Fibroblast of pulmonary artery (primary cell): Measurements from ENCODE around the gene DUSP10.

Experiments used
- DNase-seq: peaks from one replicate; pipeline ENCODE4 v3.0.0-alpha.2; 2010; ENCODE audit warnings: low read depth
- H3K4me3 ChIP-seq: replicated peaks from 2 replicates; pipeline ENCODE4 v1.5.1; 2011; ENCODE audit warnings: low read depth, mild to moderate bottlenecking, control low read depth, low read length, moderate library complexity
- TF ChIP-seq, protein P1 (sequence below): IDR thresholded peaks from 2 replicates; pipeline ENCODE4 v1.5.1; 2011; ENCODE audit warnings: mild to moderate bottlenecking, control low read depth, low read length, inconsistent platforms; ENCODE audit errors: missing control alignments

Gene DUSP10

GRCh38 chr1:221735999-221736398 is 5.9 kb downstream of the DUSP10 start:
- TF ChIP-seq, protein P1, sequence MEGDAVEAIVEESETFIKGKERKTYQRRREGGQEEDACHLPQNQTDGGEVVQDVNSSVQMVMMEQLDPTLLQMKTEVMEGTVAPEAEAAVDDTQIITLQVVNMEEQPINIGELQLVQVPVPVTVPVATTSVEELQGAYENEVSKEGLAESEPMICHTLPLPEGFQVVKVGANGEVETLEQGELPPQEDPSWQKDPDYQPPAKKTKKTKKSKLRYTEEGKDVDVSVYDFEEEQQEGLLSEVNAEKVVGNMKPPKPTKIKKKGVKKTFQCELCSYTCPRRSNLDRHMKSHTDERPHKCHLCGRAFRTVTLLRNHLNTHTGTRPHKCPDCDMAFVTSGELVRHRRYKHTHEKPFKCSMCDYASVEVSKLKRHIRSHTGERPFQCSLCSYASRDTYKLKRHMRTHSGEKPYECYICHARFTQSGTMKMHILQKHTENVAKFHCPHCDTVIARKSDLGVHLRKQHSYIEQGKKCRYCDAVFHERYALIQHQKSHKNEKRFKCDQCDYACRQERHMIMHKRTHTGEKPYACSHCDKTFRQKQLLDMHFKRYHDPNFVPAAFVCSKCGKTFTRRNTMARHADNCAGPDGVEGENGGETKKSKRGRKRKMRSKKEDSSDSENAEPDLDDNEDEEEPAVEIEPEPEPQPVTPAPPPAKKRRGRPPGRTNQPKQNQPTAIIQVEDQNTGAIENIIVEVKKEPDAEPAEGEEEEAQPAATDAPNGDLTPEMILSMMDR, result no peak
- no peak for DNase-seq
- H3K4me3 ChIP-seq, result no peak overlapping the region

DNA sequence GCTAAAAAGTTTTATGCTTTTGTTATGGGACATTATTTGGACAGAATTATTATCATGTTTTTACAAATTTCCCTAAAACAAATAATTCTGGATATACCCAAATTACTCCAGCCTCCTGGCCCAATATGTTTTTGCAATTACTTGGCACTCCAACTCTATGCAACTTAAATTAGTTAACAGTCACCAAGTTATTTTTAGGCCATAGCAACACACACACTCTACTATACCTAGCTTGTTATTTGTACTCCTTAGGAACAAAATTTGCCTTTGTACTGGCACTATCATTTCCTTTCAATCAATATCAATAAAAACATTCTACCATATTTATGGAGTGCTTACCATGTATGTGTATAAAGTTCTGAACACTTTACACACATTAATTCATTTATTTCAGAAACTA is 7.7 kb downstream of the DUSP10 start:
- no peak overlapping the region for H3K4me3 ChIP-seq

GRCh38 chr1:221732052-221732451 is 9.8 kb downstream of the DUSP10 start:
- TF ChIP-seq, protein P1, result no peak
- no peak overlapping the region for H3K4me3 ChIP-seq
- no peak for DNase-seq

More for the DNA sequence above, 7.7 kb downstream of the DUSP10 start:
- no peak for DNase-seq
- TF ChIP-seq, protein P1, result no peak

DNA sequence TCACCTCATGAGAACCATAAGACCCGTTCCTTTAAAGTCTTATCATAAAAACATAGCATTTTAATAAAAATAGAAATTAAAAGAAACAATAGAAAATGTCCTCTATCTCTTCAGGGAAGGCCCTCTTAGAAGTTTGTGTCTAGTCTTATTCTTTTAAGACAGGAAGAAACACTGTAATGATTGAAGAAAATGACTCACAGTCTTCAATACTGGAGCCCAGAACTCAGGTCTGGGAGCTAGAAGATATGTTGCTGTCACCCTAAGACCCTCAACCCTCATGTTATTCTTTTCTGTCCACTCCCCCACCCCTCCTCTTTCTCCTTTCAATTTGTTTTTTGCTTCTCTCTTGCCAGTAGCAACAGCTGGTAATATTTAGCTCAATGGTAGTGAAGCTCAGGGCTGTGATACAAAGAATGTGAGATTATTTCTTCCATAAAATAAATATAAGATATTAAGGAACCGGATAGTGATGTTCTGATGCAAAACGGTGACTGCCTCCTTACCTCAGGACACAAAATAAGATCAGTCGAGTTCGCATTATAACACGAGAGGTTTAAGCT is 12.0 kb downstream of the DUSP10 start:
- H3K4me3 ChIP-seq, result no peak overlapping the region
- TF ChIP-seq, protein P1, result no peak
- no peak for DNase-seq

GRCh38 chr1:221728037-221728505 is 13.8 kb downstream of the DUSP10 start:
- TF ChIP-seq, protein P1, result no peak
- no peak overlapping the region for H3K4me3 ChIP-seq
- DNase-seq, result no peak

GRCh38 chr1:221727146-221728036 is 14.5 kb downstream of the DUSP10 start:
- TF ChIP-seq, protein P1, result no peak
- no peak for DNase-seq
- no peak overlapping the region for H3K4me3 ChIP-seq
